ENCODE measurements around the gene CPNE4. TPM values are rescaled to one million over a fixed set of nuclear protein-coding genes. Genes with fewer than 3 reads are reported as not detected.

Gene CPNE4
- total and polyA plus RNA-seq, 2 donors (not counting 3 experiments of a cell fraction or from before 2014, with no cell fraction given): not detected

DNA sequence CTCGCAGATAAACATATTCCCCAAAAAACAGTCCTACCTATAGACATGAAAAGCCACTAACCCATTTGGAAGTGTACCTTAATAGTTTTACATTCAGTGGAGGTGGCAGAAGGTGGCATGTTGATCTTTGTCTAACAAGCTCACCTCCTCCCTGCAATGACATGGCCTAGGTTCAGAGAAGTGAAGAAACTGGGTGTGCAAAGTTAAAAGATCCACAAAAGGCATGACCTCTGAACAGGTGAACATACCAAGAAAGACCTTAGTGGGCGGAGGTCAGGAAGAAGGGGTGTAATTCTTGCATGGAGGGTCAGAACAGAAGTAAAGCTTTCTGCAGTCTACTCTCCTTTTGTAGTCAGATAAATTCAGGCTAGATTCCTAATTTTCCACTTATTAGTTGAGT, 532.9 kb downstream of the CPNE4 start:
- Histone ChIP-seq H3K27me3 (ENCODE audit: control insufficient read depth in 2 of 2, insufficient read depth in 2 of 2, low read length in 2 of 2) (no peaks in the 10 kb centered on the region), H3K4me3 (replicated peaks in 1 of 3; ENCODE audit: insufficient read depth in 1 of 3, low read depth in 1 of 3, low read length in 3 of 3) (peak overlapping the region; percentile 65 to 85 (median 85)), H3K27ac (ENCODE audit: insufficient read depth, low read depth, low read length) (peak overlapping the region; percentile 62), H3K4me2 (ENCODE audit: insufficient read depth, low read length) (peak overlapping the region; percentile 95), H3K36me3 (ENCODE audit: control insufficient read depth in 2 of 2, extremely low read depth in 1 of 2, insufficient read depth in 2 of 2, low read length in 2 of 2) (peaks cover 1 to 12% of the 10 kb centered on the region in 2 experiments), H3K9me3 (replicated peaks; ENCODE audit: control insufficient read depth, insufficient read depth, low read length) (no peaks in the 10 kb centered on the region), H3K79me2 (ENCODE audit: control insufficient read depth, insufficient read depth, low read length) (peaks cover 38% of the 10 kb centered on the region), H3K4me1 (ENCODE audit: control insufficient read depth, extremely low read depth, insufficient read depth, low read length) (peaks cover 32% of the 10 kb centered on the region), H2AFZ (ENCODE audit: low read depth, low read length) (peak overlapping the region; percentile 94), H3K9ac (replicated peaks; ENCODE audit: extremely low read depth, insufficient read depth, low read length) (peak overlapping the region; percentile 88), H3K9me1 (replicated peaks; ENCODE audit: control insufficient read depth, extremely low read depth, insufficient read depth, low read length) (no peaks in the 10 kb centered on the region), H4K20me1 (replicated peaks; ENCODE audit: control insufficient read depth, extremely low read depth, insufficient read depth, low read length) (no peaks in the 10 kb centered on the region)
- dilution Hi-C loops (cut with MboI; ENCODE audit: extremely low pct_ligation_motif_present, low sequenced_read_pairs): no loop called here
- no TSS peak for BruUV-seq (replicated peaks)
- no peak for FAIRE-seq
- CTCF ChIA-PET: interaction anchor here (0.8 kb wide), 1 partner anchor 1226 kb away, joined by 3 read pairs; no protein-coding TSS in a partner anchor
- POLR2A ChIA-PET: no interaction called here
- peak; percentile 8 for DNase-seq (ENCODE audit: low read depth, low spot score)
- no peak for TF ChIP-seq GATA2 (IDR thresholded peaks at IDR 0.05; ENCODE audit: insufficient read depth, insufficient read length, low read depth, low read length)
- no peak for TF ChIP-seq POLR2A (IDR thresholded peaks at IDR 0.05; ENCODE audit: low read depth, low read length)
- no peak for TF ChIP-seq MAX (IDR thresholded peaks at IDR 0.05; ENCODE audit: insufficient read depth, insufficient read length)
- TF ChIP-seq JUN (IDR thresholded peaks at IDR 0.05; ENCODE audit: borderline replicate concordance, insufficient read depth, insufficient read length, low read depth): no peak
- intact Hi-C loops (cut with micrococcal nuclease): loop anchor here (2.0 to 5.0 kb wide), 3 partner anchors 115 to 475 kb away; partner anchors contain the start of genes ASTE1 and NEK11

DNA sequence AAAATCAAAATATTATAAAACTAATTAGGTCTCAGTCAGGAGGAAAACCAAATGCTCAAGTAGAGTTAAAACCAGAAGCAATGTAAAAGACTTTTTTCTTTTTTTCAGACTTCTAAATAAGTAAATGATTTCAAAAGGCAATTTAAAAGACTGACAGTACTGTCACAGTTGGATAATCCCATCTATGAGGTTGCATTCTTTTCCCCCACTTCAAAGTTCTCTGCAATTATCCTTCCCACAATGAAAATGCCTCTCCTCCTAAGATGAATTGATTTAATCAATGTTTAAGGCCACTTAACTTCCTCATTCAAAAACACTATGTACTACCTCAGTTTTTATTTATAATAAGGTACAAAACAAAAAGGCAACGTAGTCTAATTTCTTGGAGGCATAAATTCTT, 540.1 kb downstream of the CPNE4 start:
- Histone ChIP-seq H4K20me1 (replicated peaks; ENCODE audit: control insufficient read depth, extremely low read depth, insufficient read depth, low read length) (no peaks in the 10 kb centered on the region), H3K9me3 (replicated peaks; ENCODE audit: control insufficient read depth, insufficient read depth, low read length) (no peaks in the 10 kb centered on the region), H3K4me3 (replicated peaks in 1 of 3; ENCODE audit: insufficient read depth in 1 of 3, low read depth in 1 of 3, low read length in 3 of 3) (no peak overlapping the region), H3K36me3 (ENCODE audit: control insufficient read depth in 2 of 2, extremely low read depth in 1 of 2, insufficient read depth in 2 of 2, low read length in 2 of 2) (peaks cover 3 to 18% of the 10 kb centered on the region in 2 experiments), H3K27me3 (ENCODE audit: control insufficient read depth in 2 of 2, insufficient read depth in 2 of 2, low read length in 2 of 2) (no peaks in the 10 kb centered on the region), H3K27ac (ENCODE audit: insufficient read depth, low read depth, low read length) (no peak overlapping the region), H3K4me2 (ENCODE audit: insufficient read depth, low read length) (no peak overlapping the region), H3K9ac (replicated peaks; ENCODE audit: extremely low read depth, insufficient read depth, low read length) (no peak overlapping the region), H2AFZ (ENCODE audit: low read depth, low read length) (no peak overlapping the region), H3K4me1 (ENCODE audit: control insufficient read depth, extremely low read depth, insufficient read depth, low read length) (no peaks in the 10 kb centered on the region), H3K9me1 (replicated peaks; ENCODE audit: control insufficient read depth, extremely low read depth, insufficient read depth, low read length) (no peaks in the 10 kb centered on the region), H3K79me2 (ENCODE audit: control insufficient read depth, insufficient read depth, low read length) (peaks cover 5% of the 10 kb centered on the region)
- ChIA-PET POLR2A (no interaction called here), CTCF (no interaction called here)
- FAIRE-seq: no peak
- no peak for TF ChIP-seq POLR2AphosphoS5 (IDR thresholded peaks at IDR 0.05; ENCODE audit: insufficient read depth, low read depth, low read length)
- no peak for TF ChIP-seq EZH2 (IDR thresholded peaks at IDR 0.05; ENCODE audit: borderline replicate concordance, low read depth, low read length, severe bottlenecking)
- TF ChIP-seq CTCF (IDR thresholded peaks at IDR 0.05; ENCODE audit: extremely low read depth in 1 of 2, insufficient read depth in 1 of 2, low read depth in 1 of 2, low read length in 2 of 2): no peak
- no peak for TF ChIP-seq MYC (IDR thresholded peaks at IDR 0.05; ENCODE audit: low read depth, low read length)
- TF ChIP-seq GATA2 (IDR thresholded peaks at IDR 0.05; ENCODE audit: insufficient read depth, insufficient read length, low read depth, low read length): no peak
- TF ChIP-seq JUN (IDR thresholded peaks at IDR 0.05; ENCODE audit: borderline replicate concordance, insufficient read depth, insufficient read length, low read depth): no peak
- TF ChIP-seq FOS (IDR thresholded peaks at IDR 0.05; ENCODE audit: borderline replicate concordance, insufficient read depth, low read length): no peak
- no peak for TF ChIP-seq POLR2A (IDR thresholded peaks at IDR 0.05; ENCODE audit: low read depth, low read length)
- no peak for TF ChIP-seq MAX (IDR thresholded peaks at IDR 0.05; ENCODE audit: insufficient read depth, insufficient read length)
- dilution Hi-C loops (cut with MboI; ENCODE audit: extremely low pct_ligation_motif_present, low sequenced_read_pairs): no loop called here
- BruUV-seq (replicated peaks): no TSS peak
- intact Hi-C loops (cut with micrococcal nuclease): no loop called here
- no peak for DNase-seq (ENCODE audit: low read depth, low spot score)

All from endothelial cell of umbilical vein (primary cell).